OCI-LY7 (cell line): ENCODE data around the gene FGF21.

Source experiments
- EZH2phosphoT487 ChIP-seq: fragments of 200-600 bp; sonication (generic); IDR thresholded peaks from 2 replicates; pipeline ENCODE4 v1.6.1; 2018; ENCODE audit warnings: low read depth, borderline replicate concordance, mild to moderate bottlenecking, mixed run types, antibody characterized with exemption, low read length, moderate library complexity, mixed read lengths
- TF ChIP-seq, protein P1 (sequence below): fragments of 200-600 bp; sonication (generic); conservative IDR thresholded peaks from 2 replicates; pipeline ENCODE4 v1.5.1; 2014; ENCODE audit warnings: mild to moderate bottlenecking, antibody characterized with exemption, low read length, moderate library complexity, mixed read lengths

DNA sequence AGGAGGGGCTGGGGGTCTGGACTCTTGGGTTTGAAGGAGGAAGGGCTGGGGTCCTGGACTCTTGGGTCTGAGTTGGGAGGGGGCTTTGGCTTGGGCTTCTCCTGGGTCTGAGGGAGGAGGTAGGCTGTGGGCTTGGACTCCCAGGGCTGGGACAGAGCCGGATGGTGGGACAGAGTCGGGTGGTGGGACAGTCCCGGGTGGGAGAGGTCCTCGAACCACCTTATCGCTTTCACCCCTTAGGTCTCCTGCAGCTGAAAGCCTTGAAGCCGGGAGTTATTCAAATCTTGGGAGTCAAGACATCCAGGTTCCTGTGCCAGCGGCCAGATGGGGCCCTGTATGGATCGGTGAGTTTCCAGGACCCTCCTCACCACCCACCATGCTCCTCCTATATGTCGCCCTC lies 1.4 kb downstream of the FGF21 start:
- TF ChIP-seq, protein P1, sequence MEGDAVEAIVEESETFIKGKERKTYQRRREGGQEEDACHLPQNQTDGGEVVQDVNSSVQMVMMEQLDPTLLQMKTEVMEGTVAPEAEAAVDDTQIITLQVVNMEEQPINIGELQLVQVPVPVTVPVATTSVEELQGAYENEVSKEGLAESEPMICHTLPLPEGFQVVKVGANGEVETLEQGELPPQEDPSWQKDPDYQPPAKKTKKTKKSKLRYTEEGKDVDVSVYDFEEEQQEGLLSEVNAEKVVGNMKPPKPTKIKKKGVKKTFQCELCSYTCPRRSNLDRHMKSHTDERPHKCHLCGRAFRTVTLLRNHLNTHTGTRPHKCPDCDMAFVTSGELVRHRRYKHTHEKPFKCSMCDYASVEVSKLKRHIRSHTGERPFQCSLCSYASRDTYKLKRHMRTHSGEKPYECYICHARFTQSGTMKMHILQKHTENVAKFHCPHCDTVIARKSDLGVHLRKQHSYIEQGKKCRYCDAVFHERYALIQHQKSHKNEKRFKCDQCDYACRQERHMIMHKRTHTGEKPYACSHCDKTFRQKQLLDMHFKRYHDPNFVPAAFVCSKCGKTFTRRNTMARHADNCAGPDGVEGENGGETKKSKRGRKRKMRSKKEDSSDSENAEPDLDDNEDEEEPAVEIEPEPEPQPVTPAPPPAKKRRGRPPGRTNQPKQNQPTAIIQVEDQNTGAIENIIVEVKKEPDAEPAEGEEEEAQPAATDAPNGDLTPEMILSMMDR = no peak
- no peak for TF ChIP-seq EZH2phosphoT487
